GM23338 (cell line): ENCODE measurements around the gene TXNRD1. TPM values are rescaled to one million over a fixed set of nuclear protein-coding genes. Genes with fewer than 3 reads are reported as not detected.

ENCODE experiments used
- ATAC-seq: fragments of 200-7000 bp; cut with Tn5 transposase; 3 replicates; pipeline ENCODE4 v1.9.1; 2020
- DNase-seq: peaks from one replicate; pipeline ENCODE4 v3.0.0-alpha.2; 2015; ENCODE audit warnings: low spot score
- H2AFZ ChIP-seq: fragments of 200-600 bp; sonication (generic); 2 replicates; pipeline ENCODE4 v1.8.0; 2016; ENCODE audit warnings: antibody characterized with exemption, mild to moderate bottlenecking, moderate library complexity
- H3F3A ChIP-seq: fragments of 200-600 bp; sonication (generic); replicated peaks from 2 replicates; pipeline ENCODE4 v1.8.0; 2017; ENCODE audit warnings: antibody characterized with exemption, mixed run types, low read depth
- H3K27ac ChIP-seq: fragments of 200-600 bp; sonication (generic); 2 replicates; pipeline ENCODE4 v1.6.1; 2016; ENCODE audit warnings: low read depth
- H3K27me3 ChIP-seq: fragments of 200-600 bp; sonication (generic); 2 replicates; pipeline ENCODE4 v1.8.0; 2016; ENCODE audit warnings: mild to moderate bottlenecking, mixed run types, moderate library complexity; ENCODE audit not compliant: insufficient read depth
- H3K36me3 ChIP-seq: fragments of 200-600 bp; sonication (generic); 2 replicates; pipeline ENCODE4 v1.8.0; 2016; ENCODE audit warnings: mild to moderate bottlenecking; ENCODE audit not compliant: insufficient read depth
- H3K4me1 ChIP-seq: fragments of 200-600 bp; sonication (generic); 2 replicates; pipeline ENCODE4 v1.8.0; 2016; ENCODE audit warnings: mild to moderate bottlenecking, moderate library complexity; ENCODE audit not compliant: insufficient read depth
- H3K4me2 ChIP-seq: fragments of 200-600 bp; sonication (generic); 2 replicates; pipeline ENCODE4 v1.7.1; 2017; ENCODE audit warnings: mixed run types
- H3K4me3 ChIP-seq: fragments of 200-600 bp; sonication (generic); 2 replicates; pipeline ENCODE4 v1.6.1; 2016; ENCODE audit warnings: mixed run types
- H3K79me2 ChIP-seq: fragments of 200-600 bp; sonication (generic); replicated peaks from 2 replicates; pipeline ENCODE4 v1.8.0; 2017; ENCODE audit warnings: mild to moderate bottlenecking; ENCODE audit not compliant: insufficient read depth
- H3K9me2 ChIP-seq: fragments of 200-600 bp; sonication (generic); 2 replicates; pipeline ENCODE4 v1.8.0; 2017; ENCODE audit not compliant: insufficient read depth
- H4K20me1 ChIP-seq: fragments of 200-600 bp; sonication (generic); replicated peaks from 2 replicates; pipeline ENCODE4 v1.8.0; 2017; ENCODE audit warnings: mild to moderate bottlenecking; ENCODE audit not compliant: insufficient read depth
- H3K27ac Mint-ChIP-seq: 2 replicates; pipeline ENCODE4 v1.8.0; 2020; ENCODE audit warnings: inconsistent platforms, mild to moderate bottlenecking, moderate library complexity, mixed read lengths
- H3K27me3 Mint-ChIP-seq: 3 replicates; pipeline ENCODE4 v1.8.0; 2022; ENCODE audit warnings: low read depth, mild to moderate bottlenecking, moderate library complexity, mixed read lengths, inconsistent platforms; ENCODE audit not compliant: insufficient read depth, poor library complexity
- H3K36me3 Mint-ChIP-seq: 3 replicates; pipeline ENCODE4 v1.8.0; 2021; ENCODE audit warnings: low read depth, mild to moderate bottlenecking, inconsistent platforms, moderate library complexity, mixed read lengths
- H3K4me1 Mint-ChIP-seq: 3 replicates; pipeline ENCODE4 v1.8.0; 2020; ENCODE audit warnings: mild to moderate bottlenecking, inconsistent platforms, mixed read lengths
- H3K4me3 Mint-ChIP-seq: 3 replicates; pipeline ENCODE4 v1.8.0; 2021; ENCODE audit warnings: moderate library complexity, mild to moderate bottlenecking, inconsistent platforms, mixed read lengths
- H3K9me3 Mint-ChIP-seq: 3 replicates; pipeline ENCODE4 v1.8.0; 2020; ENCODE audit warnings: moderate library complexity, mild to moderate bottlenecking, inconsistent platforms, mixed read lengths
- CREB1 ChIP-seq: fragments of 250-450 bp; sonication (Bioruptor Pico); IDR thresholded peaks from 2 replicates; pipeline ENCODE4 v1.5.0; 2020; ENCODE audit warnings: low read depth, mild to moderate bottlenecking, moderate library complexity
- CTCF ChIP-seq, 2 experiments: fragments of 200-600 bp in 1 of 2; sonication (generic) in 1 of 2; conservative IDR thresholded peaks; 2 replicates each; pipeline versions ENCODE4 v1.5.1 to v1.6.1; 2016 to 2017; ENCODE audit warnings: antibody characterized with exemption in 2 of 2, low read depth in 2 of 2, mild to moderate bottlenecking in 2 of 2, moderate library complexity in 1 of 2
- EZH2 ChIP-seq: fragments of 200-600 bp; sonication (generic); IDR thresholded peaks from one replicate; pipeline ENCODE4 v1.8.0; 2017; ENCODE audit warnings: antibody characterized with exemption, mild to moderate bottlenecking, low read depth; ENCODE audit not compliant: unreplicated experiment
- EZH2phosphoT487 ChIP-seq: fragments of 200-600 bp; sonication (generic); IDR thresholded peaks from one replicate; pipeline ENCODE4 v1.8.1; 2018; ENCODE audit warnings: antibody characterized with exemption; ENCODE audit not compliant: unreplicated experiment
- JUNB ChIP-seq: IDR thresholded peaks from one replicate; pipeline ENCODE4 v1.6.1; 2016; ENCODE audit warnings: antibody characterized with exemption; ENCODE audit not compliant: unreplicated experiment
- NANOG ChIP-seq: IDR thresholded peaks from 2 replicates; pipeline ENCODE4 v1.6.1; 2016; ENCODE audit warnings: antibody characterized with exemption, borderline replicate concordance
- POLR2AphosphoS5 ChIP-seq: IDR thresholded peaks from 2 replicates; pipeline ENCODE4 v1.6.1; 2016; ENCODE audit warnings: antibody characterized with exemption, low read depth
- STAT1 ChIP-seq: IDR thresholded peaks from one replicate; pipeline ENCODE4 v1.6.1; 2016; ENCODE audit warnings: antibody characterized with exemption; ENCODE audit not compliant: unreplicated experiment
- ZNF114 ChIP-seq: fragments of 250-450 bp; sonication (Bioruptor Pico); IDR thresholded peaks from 2 replicates; pipeline ENCODE4 v1.5.0; 2020; ENCODE audit warnings: mild to moderate bottlenecking, moderate library complexity
- ZNF331 ChIP-seq: fragments of 250-450 bp; sonication (Bioruptor Pico); IDR thresholded peaks from 2 replicates; pipeline ENCODE4 v1.5.0; 2020; ENCODE audit warnings: low read depth, mild to moderate bottlenecking, moderate library complexity
- ZNF462 ChIP-seq: fragments of 250-450 bp; sonication (Bioruptor Pico); IDR thresholded peaks from 2 replicates; pipeline ENCODE4 v1.5.0; 2020; ENCODE audit warnings: mild to moderate bottlenecking, moderate library complexity
- polyA plus RNA-seq: library from polyadenylated mRNA; unstranded; fragments of >200 nt; fragmentation: Nextera tagmentation; extraction: Ambion mirVana; gene quantifications from 2 replicates; pipeline ENCODE4 v1.2.1, GENCODE V29; 2016
- total RNA-seq: library from RNA; depleted of rRNA; stranded (reverse); fragments of >200 nt; shearing (Covaris generic); gene quantifications from 2 replicates; pipeline ENCODE4 v1.2.3, GENCODE V29; 2014
- TF ChIP-seq, protein P1 (sequence below): IDR thresholded peaks from 2 replicates; pipeline ENCODE4 v1.6.1; 2016; ENCODE audit warnings: antibody characterized with exemption
- TF ChIP-seq, protein P2 (sequence below): IDR thresholded peaks from one replicate; pipeline ENCODE4 v1.6.1; 2018; ENCODE audit warnings: antibody characterized with exemption; ENCODE audit not compliant: unreplicated experiment

TXNRD1 gene
- total and polyA plus RNA-seq, 2 experiments from 2014 or later, result 115 to 127 TPM

GRCh38 chr12:104306376-104306775 lies 90.8 kb downstream of the TXNRD1 start:
- Mint-ChIP-seq H3K27ac (no peak overlapping the region), H3K27me3 (peaks cover 12% of the 10 kb centered on the region), H3K9me3 (no peaks in the 10 kb centered on the region; the same call in 2 of the 3 replicates), H3K36me3 (peaks cover 38% of the 10 kb centered on the region), H3K4me3 (no peak overlapping the region), H3K4me1 (peaks cover 54% of the 10 kb centered on the region)
- Histone ChIP-seq H3F3A (peaks cover 8% of the 10 kb centered on the region), H4K20me1 (peaks cover 50% of the 10 kb centered on the region), H3K4me2 (no peak overlapping the region), H3K27ac (no peak overlapping the region; the same call in 1 of the 2 replicates), H3K4me1 (peaks cover 23% of the 10 kb centered on the region; the same call in 1 of the 2 replicates), H3K79me2 (peaks cover 86% of the 10 kb centered on the region), H2AFZ (no peak overlapping the region), H3K9me2 (no peaks in the 10 kb centered on the region), H3K4me3 (no peak overlapping the region), H3K27me3 (0 out of 2 replicates have a peak, but pooled peaks cover 3% of the 10 kb centered on the region), H3K36me3 (peaks cover 4% of the 10 kb centered on the region; the same call in 1 of the 2 replicates)
- no peak for DNase-seq
- TF ChIP-seq ZNF331 (CRISPR knock-in tag) (no peak), NANOG (no peak), ZNF114 (CRISPR knock-in tag) (no peak), CREB1 (CRISPR knock-in tag) (no peak), CTCF (conservative IDR thresholded peaks at IDR 0.05; ENCODE audit: low read depth in 2 of 2) (no peak), STAT1 (no peak), EZH2 (no peak), POLR2AphosphoS5 (no peak), EZH2phosphoT487 (no peak), JUNB (no peak), ZNF462 (CRISPR knock-in tag) (no peak)
- TF ChIP-seq, protein P1, sequence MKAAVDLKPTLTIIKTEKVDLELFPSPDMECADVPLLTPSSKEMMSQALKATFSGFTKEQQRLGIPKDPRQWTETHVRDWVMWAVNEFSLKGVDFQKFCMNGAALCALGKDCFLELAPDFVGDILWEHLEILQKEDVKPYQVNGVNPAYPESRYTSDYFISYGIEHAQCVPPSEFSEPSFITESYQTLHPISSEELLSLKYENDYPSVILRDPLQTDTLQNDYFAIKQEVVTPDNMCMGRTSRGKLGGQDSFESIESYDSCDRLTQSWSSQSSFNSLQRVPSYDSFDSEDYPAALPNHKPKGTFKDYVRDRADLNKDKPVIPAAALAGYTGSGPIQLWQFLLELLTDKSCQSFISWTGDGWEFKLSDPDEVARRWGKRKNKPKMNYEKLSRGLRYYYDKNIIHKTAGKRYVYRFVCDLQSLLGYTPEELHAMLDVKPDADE, result no peak
- TF ChIP-seq, protein P2, sequence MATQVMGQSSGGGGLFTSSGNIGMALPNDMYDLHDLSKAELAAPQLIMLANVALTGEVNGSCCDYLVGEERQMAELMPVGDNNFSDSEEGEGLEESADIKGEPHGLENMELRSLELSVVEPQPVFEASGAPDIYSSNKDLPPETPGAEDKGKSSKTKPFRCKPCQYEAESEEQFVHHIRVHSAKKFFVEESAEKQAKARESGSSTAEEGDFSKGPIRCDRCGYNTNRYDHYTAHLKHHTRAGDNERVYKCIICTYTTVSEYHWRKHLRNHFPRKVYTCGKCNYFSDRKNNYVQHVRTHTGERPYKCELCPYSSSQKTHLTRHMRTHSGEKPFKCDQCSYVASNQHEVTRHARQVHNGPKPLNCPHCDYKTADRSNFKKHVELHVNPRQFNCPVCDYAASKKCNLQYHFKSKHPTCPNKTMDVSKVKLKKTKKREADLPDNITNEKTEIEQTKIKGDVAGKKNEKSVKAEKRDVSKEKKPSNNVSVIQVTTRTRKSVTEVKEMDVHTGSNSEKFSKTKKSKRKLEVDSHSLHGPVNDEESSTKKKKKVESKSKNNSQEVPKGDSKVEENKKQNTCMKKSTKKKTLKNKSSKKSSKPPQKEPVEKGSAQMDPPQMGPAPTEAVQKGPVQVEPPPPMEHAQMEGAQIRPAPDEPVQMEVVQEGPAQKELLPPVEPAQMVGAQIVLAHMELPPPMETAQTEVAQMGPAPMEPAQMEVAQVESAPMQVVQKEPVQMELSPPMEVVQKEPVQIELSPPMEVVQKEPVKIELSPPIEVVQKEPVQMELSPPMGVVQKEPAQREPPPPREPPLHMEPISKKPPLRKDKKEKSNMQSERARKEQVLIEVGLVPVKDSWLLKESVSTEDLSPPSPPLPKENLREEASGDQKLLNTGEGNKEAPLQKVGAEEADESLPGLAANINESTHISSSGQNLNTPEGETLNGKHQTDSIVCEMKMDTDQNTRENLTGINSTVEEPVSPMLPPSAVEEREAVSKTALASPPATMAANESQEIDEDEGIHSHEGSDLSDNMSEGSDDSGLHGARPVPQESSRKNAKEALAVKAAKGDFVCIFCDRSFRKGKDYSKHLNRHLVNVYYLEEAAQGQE, result no peak
- no peak for ATAC-seq
